Endothelial cell of umbilical vein (primary cell): ENCODE results near the gene EHD2.

Experiments
- EZH2 ChIP-seq: IDR thresholded peaks from 2 replicates; pipeline ENCODE4 v1.6.1; 2012; ENCODE audit warnings: borderline replicate concordance, low read depth, mild to moderate bottlenecking, moderate library complexity, low read length, inconsistent platforms; ENCODE audit not compliant: severe bottlenecking
- FOS ChIP-seq: IDR thresholded peaks from 2 replicates; pipeline ENCODE4 v1.6.1; 2011; ENCODE audit warnings: mild to moderate bottlenecking, low read length, moderate library complexity, borderline replicate concordance; ENCODE audit not compliant: insufficient read depth
- GATA2 ChIP-seq: IDR thresholded peaks from 2 replicates; pipeline ENCODE4 v1.7.0; 2011; ENCODE audit warnings: low read depth, mild to moderate bottlenecking, moderate library complexity, mixed read lengths, low read length; ENCODE audit not compliant: insufficient read length, insufficient read depth
- JUN ChIP-seq: IDR thresholded peaks from 2 replicates; pipeline ENCODE4 v1.6.1; 2011; ENCODE audit warnings: borderline replicate concordance, low read depth; ENCODE audit not compliant: insufficient read length, insufficient read depth
- MYC ChIP-seq: IDR thresholded peaks from one replicate; pipeline ENCODE4 v1.6.1; 2011; ENCODE audit warnings: mild to moderate bottlenecking, low read depth, low read length
- POLR2A ChIP-seq: IDR thresholded peaks from 2 replicates; pipeline ENCODE4 v1.6.1; 2012; ENCODE audit warnings: low read depth, mild to moderate bottlenecking, control low read depth, low read length
- POLR2AphosphoS5 ChIP-seq: IDR thresholded peaks from 2 replicates; pipeline ENCODE4 v1.6.1; 2012; ENCODE audit warnings: low read depth, mild to moderate bottlenecking, control low read depth, low read length, moderate library complexity; ENCODE audit not compliant: insufficient read depth
- TF ChIP-seq, protein P1 (sequence below), 2 donors: IDR thresholded peaks; 1 replicate in 1 of 2; 2 replicates in 1 of 2; pipeline ENCODE4 v1.5.1; 2011; ENCODE audit warnings: low read length in 2 of 2, mild to moderate bottlenecking in 2 of 2, moderate library complexity in 2 of 2, control low read depth in 1 of 2, inconsistent platforms in 1 of 2, low read depth in 1 of 2; ENCODE audit not compliant: insufficient read depth in 1 of 2; ENCODE audit errors: extremely low read depth in 1 of 2
- TF ChIP-seq, protein P2 (sequence below): IDR thresholded peaks from 2 replicates; pipeline ENCODE4 v1.6.1; 2011; ENCODE audit not compliant: insufficient read depth, insufficient read length

DNA sequence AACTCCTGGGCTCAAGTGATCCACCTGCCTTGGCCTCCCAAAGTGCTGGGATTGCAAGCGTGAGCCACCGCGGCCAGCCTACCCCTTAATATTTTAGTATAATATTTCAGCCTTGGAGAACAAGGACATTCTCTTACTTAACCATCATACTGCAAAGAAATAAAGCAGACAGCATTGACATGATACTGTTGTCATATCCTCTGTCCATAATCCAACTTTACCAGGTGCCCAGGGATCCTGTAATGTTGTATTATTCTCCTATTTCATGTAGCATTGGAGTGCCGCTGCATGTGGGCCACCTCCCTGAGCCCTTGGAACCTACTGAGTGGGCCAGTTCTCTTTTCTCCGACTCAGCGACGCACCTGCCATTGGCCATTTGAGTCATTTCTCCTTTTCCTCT is 21.4 kb upstream of the EHD2 start:
- TF ChIP-seq, protein P1, sequence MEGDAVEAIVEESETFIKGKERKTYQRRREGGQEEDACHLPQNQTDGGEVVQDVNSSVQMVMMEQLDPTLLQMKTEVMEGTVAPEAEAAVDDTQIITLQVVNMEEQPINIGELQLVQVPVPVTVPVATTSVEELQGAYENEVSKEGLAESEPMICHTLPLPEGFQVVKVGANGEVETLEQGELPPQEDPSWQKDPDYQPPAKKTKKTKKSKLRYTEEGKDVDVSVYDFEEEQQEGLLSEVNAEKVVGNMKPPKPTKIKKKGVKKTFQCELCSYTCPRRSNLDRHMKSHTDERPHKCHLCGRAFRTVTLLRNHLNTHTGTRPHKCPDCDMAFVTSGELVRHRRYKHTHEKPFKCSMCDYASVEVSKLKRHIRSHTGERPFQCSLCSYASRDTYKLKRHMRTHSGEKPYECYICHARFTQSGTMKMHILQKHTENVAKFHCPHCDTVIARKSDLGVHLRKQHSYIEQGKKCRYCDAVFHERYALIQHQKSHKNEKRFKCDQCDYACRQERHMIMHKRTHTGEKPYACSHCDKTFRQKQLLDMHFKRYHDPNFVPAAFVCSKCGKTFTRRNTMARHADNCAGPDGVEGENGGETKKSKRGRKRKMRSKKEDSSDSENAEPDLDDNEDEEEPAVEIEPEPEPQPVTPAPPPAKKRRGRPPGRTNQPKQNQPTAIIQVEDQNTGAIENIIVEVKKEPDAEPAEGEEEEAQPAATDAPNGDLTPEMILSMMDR (IDR thresholded peaks at IDR 0.05; ENCODE audit: extremely low read depth in 1 of 2, insufficient read depth in 1 of 2, low read depth in 1 of 2, low read length in 2 of 2) = no peak
- TF ChIP-seq, protein P2, sequence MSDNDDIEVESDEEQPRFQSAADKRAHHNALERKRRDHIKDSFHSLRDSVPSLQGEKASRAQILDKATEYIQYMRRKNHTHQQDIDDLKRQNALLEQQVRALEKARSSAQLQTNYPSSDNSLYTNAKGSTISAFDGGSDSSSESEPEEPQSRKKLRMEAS = no peak
- no peak for TF ChIP-seq EZH2
- TF ChIP-seq POLR2A = no peak
- TF ChIP-seq POLR2AphosphoS5 = no peak
- no peak for TF ChIP-seq JUN
- TF ChIP-seq MYC = no peak
- TF ChIP-seq FOS = no peak
- no peak for TF ChIP-seq GATA2
